SK-N-SH (cell line): Measurements from ENCODE around the gene MAGI2.

Experiments used
- CHD2 ChIP-seq: fragments of 150-350 bp; IDR thresholded peaks from 2 replicates; pipeline ENCODE4 v1.6.1; 2018; ENCODE audit warnings: low read length; ENCODE audit not compliant: partially characterized antibody
- EP300 ChIP-seq, 2 experiments: IDR thresholded peaks; 2 replicates each; pipeline versions ENCODE4 v1.4.0 to v1.6.1; 2012; ENCODE audit warnings: borderline replicate concordance in 1 of 2, low read depth in 1 of 2, low read length in 1 of 2
- NFIC ChIP-seq: IDR thresholded peaks from 2 replicates; pipeline ENCODE4 v1.4.0; 2012; ENCODE audit warnings: borderline replicate concordance
- POLR2AphosphoS5 ChIP-seq: IDR thresholded peaks from 2 replicates; pipeline ENCODE4 v1.6.1; 2012; ENCODE audit warnings: low read depth, low read length
- YY1 ChIP-seq: IDR thresholded peaks from 2 replicates; pipeline ENCODE4 v1.4.0; 2012; ENCODE audit warnings: low read depth, mild to moderate bottlenecking
- TF ChIP-seq, protein P1 (sequence below): fragments of 200-600 bp; sonication (generic); IDR thresholded peaks from 2 replicates; pipeline ENCODE4 v1.6.1; 2017; ENCODE audit warnings: antibody characterized with exemption, mild to moderate bottlenecking, moderate library complexity

DNA sequence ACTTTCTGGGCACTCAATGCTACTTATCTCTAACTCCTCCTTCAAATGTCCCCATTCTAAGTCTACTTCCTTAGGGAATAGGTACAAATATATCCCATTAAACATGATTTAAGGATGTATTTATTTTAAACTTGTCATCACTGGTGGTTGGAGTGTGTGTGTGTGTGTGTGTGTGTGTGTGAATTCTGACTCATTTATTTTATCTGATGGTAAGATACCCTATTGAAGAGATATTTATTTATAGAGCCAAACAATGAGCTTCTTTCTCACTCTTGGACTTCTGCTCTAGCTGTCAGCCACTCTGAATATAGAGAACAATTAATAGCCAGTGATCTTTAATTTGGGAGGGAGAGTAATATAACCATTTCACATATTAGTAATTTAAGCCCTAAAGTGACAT is 17.8 kb upstream of the MAGI2 start:
- TF ChIP-seq NFIC (no peak), YY1 (no peak), EP300 (IDR thresholded peaks at IDR 0.05; ENCODE audit: borderline replicate concordance in 1 of 2, low read depth in 1 of 2, low read length in 1 of 2) (no peak), POLR2AphosphoS5 (no peak), CHD2 (no peak)
- TF ChIP-seq, protein P1, sequence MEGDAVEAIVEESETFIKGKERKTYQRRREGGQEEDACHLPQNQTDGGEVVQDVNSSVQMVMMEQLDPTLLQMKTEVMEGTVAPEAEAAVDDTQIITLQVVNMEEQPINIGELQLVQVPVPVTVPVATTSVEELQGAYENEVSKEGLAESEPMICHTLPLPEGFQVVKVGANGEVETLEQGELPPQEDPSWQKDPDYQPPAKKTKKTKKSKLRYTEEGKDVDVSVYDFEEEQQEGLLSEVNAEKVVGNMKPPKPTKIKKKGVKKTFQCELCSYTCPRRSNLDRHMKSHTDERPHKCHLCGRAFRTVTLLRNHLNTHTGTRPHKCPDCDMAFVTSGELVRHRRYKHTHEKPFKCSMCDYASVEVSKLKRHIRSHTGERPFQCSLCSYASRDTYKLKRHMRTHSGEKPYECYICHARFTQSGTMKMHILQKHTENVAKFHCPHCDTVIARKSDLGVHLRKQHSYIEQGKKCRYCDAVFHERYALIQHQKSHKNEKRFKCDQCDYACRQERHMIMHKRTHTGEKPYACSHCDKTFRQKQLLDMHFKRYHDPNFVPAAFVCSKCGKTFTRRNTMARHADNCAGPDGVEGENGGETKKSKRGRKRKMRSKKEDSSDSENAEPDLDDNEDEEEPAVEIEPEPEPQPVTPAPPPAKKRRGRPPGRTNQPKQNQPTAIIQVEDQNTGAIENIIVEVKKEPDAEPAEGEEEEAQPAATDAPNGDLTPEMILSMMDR: no peak
